Transverse colon (tissue), 3 donors: Measurements from ENCODE around the gene SCN9A.

ENCODE experiments used
- CTCF ChIP-seq, 5 experiments: fragments of 200-600 bp in 3 of 5; fragments of 450-650 bp in 2 of 5; sonication (generic) in 3 of 5; IDR thresholded peaks; 1 replicate in 2 of 5; 2 replicates in 3 of 5; pipeline ENCODE4 v1.5.1; 2016 to 2017; ENCODE audit warnings: antibody characterized with exemption in 5 of 5, inconsistent platforms in 3 of 5, mild to moderate bottlenecking in 2 of 5, moderate library complexity in 1 of 5
- EP300 ChIP-seq: sonication (generic); formaldehyde crosslinking; IDR thresholded peaks from one replicate; pipeline ENCODE4 v1.6.1; 2017; ENCODE audit warnings: antibody characterized with exemption, low read depth
- POLR2A ChIP-seq: fragments of 450-650 bp; IDR thresholded peaks from one replicate; pipeline ENCODE4 v1.6.1; 2016; ENCODE audit warnings: antibody characterized with exemption, mild to moderate bottlenecking, moderate library complexity

GRCh38 chr2:166180951-166181812 is 194.6 kb downstream of the SCN9A start:
- TF ChIP-seq CTCF (IDR thresholded peaks at IDR 0.05): peak; percentile 31 to 45 (median 44)
- no peak for TF ChIP-seq EP300
- no peak for TF ChIP-seq POLR2A
